ENCODE data around the gene CFAP46. TPM values are rescaled to one million over a fixed set of nuclear protein-coding genes. Genes with fewer than 3 reads are reported as not detected.
"Not testable (repeated sequence)": the region's sequence is repeated elsewhere in the genome, so short reads cannot be mapped to it uniquely, and the experiment has no call there.

The CFAP46 gene
- total RNA-seq, 1 donor from 2014 or later: 1.3 TPM

DNA sequence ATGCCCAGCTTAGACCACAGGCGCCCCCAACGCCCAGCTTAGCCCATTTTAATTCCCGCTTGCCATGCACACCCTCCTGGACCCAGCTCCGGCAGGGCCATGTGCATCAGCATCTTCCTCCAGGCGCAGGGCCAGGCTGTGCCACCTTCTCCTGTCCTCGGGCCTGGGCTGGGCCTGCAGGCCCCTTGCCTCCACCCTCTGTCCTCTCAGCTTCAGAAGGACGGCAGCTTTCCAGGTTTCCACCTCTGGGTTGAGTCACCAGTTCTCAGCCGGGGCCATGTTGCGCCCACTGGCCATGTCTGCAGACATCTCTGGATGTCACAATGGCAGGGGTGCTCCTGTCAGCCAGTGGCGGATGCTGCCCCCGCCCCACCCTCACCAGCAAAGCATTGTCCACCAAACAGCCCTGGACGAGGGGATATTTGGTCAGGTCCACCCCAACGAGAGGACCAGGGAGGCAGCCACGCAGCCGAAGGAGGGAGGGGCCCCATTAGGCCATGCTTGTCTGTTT, 97.3 kb downstream of the CFAP46 start:
- H2AFZ ChIP-seq (ENCODE audit: low read depth, low read length): no peak overlapping the region
- no peaks in the 10 kb centered on the region for H3K79me2 ChIP-seq (ENCODE audit: insufficient read depth, low read length)
- H3K27me3 ChIP-seq (ENCODE audit: insufficient read depth, low read length): peaks cover 2% of the 10 kb centered on the region
- no peak overlapping the region for H3K4me3 ChIP-seq (ENCODE audit: insufficient read depth, low read depth, low read length)
- H3K4me2 ChIP-seq (ENCODE audit: low read length): no peak overlapping the region
- no peak overlapping the region for H3K9ac ChIP-seq (ENCODE audit: low read length)
- Mint-ChIP-seq H3K27ac (ENCODE audit: unreplicated experiment) (no peak overlapping the region), H3K4me1 (ENCODE audit: low read depth, unreplicated experiment) (no peaks in the 10 kb centered on the region), H3K36me3 (ENCODE audit: low read depth, unreplicated experiment) (peaks cover 2% of the 10 kb centered on the region), H3K4me3 (ENCODE audit: unreplicated experiment) (no peak overlapping the region), H3K27me3 (ENCODE audit: low read depth, unreplicated experiment) (peaks cover 36% of the 10 kb centered on the region), H3K9me3 (ENCODE audit: unreplicated experiment) (peaks cover 7% of the 10 kb centered on the region)
- no peak for TF ChIP-seq EZH2 (IDR thresholded peaks at IDR 0.05; ENCODE audit: insufficient read depth, low read length)
- TF ChIP-seq, protein P1, sequence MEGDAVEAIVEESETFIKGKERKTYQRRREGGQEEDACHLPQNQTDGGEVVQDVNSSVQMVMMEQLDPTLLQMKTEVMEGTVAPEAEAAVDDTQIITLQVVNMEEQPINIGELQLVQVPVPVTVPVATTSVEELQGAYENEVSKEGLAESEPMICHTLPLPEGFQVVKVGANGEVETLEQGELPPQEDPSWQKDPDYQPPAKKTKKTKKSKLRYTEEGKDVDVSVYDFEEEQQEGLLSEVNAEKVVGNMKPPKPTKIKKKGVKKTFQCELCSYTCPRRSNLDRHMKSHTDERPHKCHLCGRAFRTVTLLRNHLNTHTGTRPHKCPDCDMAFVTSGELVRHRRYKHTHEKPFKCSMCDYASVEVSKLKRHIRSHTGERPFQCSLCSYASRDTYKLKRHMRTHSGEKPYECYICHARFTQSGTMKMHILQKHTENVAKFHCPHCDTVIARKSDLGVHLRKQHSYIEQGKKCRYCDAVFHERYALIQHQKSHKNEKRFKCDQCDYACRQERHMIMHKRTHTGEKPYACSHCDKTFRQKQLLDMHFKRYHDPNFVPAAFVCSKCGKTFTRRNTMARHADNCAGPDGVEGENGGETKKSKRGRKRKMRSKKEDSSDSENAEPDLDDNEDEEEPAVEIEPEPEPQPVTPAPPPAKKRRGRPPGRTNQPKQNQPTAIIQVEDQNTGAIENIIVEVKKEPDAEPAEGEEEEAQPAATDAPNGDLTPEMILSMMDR (IDR thresholded peaks at IDR 0.05; ENCODE audit: insufficient read depth, low read depth, low read length): no peak
- H3K9me3 ChIP-seq (ENCODE audit: insufficient read depth, low read depth, low read length): no peaks in the 10 kb centered on the region
- FAIRE-seq: no peak
- no peak for DNase-seq (ENCODE audit: low read depth)
- no peaks in the 10 kb centered on the region for H3K36me3 ChIP-seq (ENCODE audit: insufficient read depth, low read length)
- H3K4me1 ChIP-seq (ENCODE audit: insufficient read depth, low read length): no peaks in the 10 kb centered on the region
- no peaks in the 10 kb centered on the region for H4K20me1 ChIP-seq (ENCODE audit: insufficient read depth, low read length)
- H3K27ac ChIP-seq (ENCODE audit: low read depth, low read length): no peak overlapping the region

- FAIRE-seq (no peak), DNase-seq (ENCODE audit: low read depth) (no peak)
- H3K9ac ChIP-seq (ENCODE audit: low read length): no peak overlapping the region
- H3K9me3 ChIP-seq (ENCODE audit: insufficient read depth, low read depth, low read length): no peaks in the 10 kb centered on the region
- H3K27ac ChIP-seq (ENCODE audit: low read depth, low read length): no peak overlapping the region
- H2AFZ ChIP-seq (ENCODE audit: low read depth, low read length): no peak overlapping the region
- no peak overlapping the region for H3K4me3 ChIP-seq (ENCODE audit: insufficient read depth, low read depth, low read length)
- no peak overlapping the region for H3K4me2 ChIP-seq (ENCODE audit: low read length)
- TF ChIP-seq EZH2 (IDR thresholded peaks at IDR 0.05; ENCODE audit: insufficient read depth, low read length): no peak
- TF ChIP-seq, protein P1 (IDR thresholded peaks at IDR 0.05; ENCODE audit: insufficient read depth, low read depth, low read length): no peak
- H3K79me2 ChIP-seq (ENCODE audit: insufficient read depth, low read length): no peaks in the 10 kb centered on the region
- no peaks in the 10 kb centered on the region for H3K4me1 Mint-ChIP-seq (ENCODE audit: low read depth, unreplicated experiment)
- H3K9me3 Mint-ChIP-seq (ENCODE audit: unreplicated experiment): peaks cover 7% of the 10 kb centered on the region
- no peaks in the 10 kb centered on the region for H3K4me1 ChIP-seq (ENCODE audit: insufficient read depth, low read length)
- H3K27me3 Mint-ChIP-seq (ENCODE audit: low read depth, unreplicated experiment): peaks cover 44% of the 10 kb centered on the region
- no peak overlapping the region for H3K4me3 Mint-ChIP-seq (ENCODE audit: unreplicated experiment)
- H3K27ac Mint-ChIP-seq (ENCODE audit: unreplicated experiment): no peak overlapping the region
- H3K36me3 Mint-ChIP-seq (ENCODE audit: low read depth, unreplicated experiment): peaks cover 2% of the 10 kb centered on the region
- H4K20me1 ChIP-seq (ENCODE audit: insufficient read depth, low read length): no peaks in the 10 kb centered on the region
- peaks cover 2% of the 10 kb centered on the region for H3K27me3 ChIP-seq (ENCODE audit: insufficient read depth, low read length)
- H3K36me3 ChIP-seq (ENCODE audit: insufficient read depth, low read length): no peaks in the 10 kb centered on the region
Measured at GRCh38 chr10:132844069-132844809, 98.1 kb downstream of the CFAP46 start.

DNA sequence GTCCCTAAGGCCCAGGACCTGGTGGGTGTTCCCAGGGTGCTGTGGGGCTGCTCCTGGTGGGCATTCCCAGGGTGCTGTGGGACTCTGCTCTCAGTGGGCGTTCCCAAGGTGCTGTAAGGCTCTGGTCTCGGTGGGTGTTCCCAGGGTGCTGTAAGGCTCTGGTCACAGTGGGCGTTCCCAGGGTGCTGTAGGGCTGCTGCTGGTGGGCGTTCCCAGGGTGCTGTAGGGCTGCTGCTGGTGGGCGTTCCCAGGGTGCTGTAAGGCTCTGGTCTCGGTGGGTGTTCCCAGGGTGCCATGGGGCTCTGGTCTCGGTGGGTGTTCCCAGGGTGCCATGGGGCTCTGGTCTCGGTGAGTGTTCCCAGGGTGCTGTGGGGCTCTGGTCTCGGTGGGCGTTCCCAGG, 99.1 kb downstream of the CFAP46 start:
- not testable (repeated sequence) for H3K4me1 ChIP-seq (ENCODE audit: insufficient read depth, low read length); H3K27ac ChIP-seq (ENCODE audit: low read depth, low read length); H2AFZ ChIP-seq (ENCODE audit: low read depth, low read length); H3K4me1 Mint-ChIP-seq (ENCODE audit: low read depth, unreplicated experiment); H3K4me3 ChIP-seq (ENCODE audit: insufficient read depth, low read depth, low read length); H3K4me3 Mint-ChIP-seq (ENCODE audit: unreplicated experiment); H3K27me3 ChIP-seq (ENCODE audit: insufficient read depth, low read length); H3K9ac ChIP-seq (ENCODE audit: low read length); H3K9me3 Mint-ChIP-seq (ENCODE audit: unreplicated experiment); H3K36me3 ChIP-seq (ENCODE audit: insufficient read depth, low read length); H3K79me2 ChIP-seq (ENCODE audit: insufficient read depth, low read length); H3K4me2 ChIP-seq (ENCODE audit: low read length); H3K27ac Mint-ChIP-seq (ENCODE audit: unreplicated experiment); H4K20me1 ChIP-seq (ENCODE audit: insufficient read depth, low read length); H3K36me3 Mint-ChIP-seq (ENCODE audit: low read depth, unreplicated experiment); FAIRE-seq; DNase-seq (ENCODE audit: low read depth); H3K9me3 ChIP-seq (ENCODE audit: insufficient read depth, low read depth, low read length)
- peaks cover 48% of the 10 kb centered on the region for H3K27me3 Mint-ChIP-seq (ENCODE audit: low read depth, unreplicated experiment)

Data from astrocyte (in vitro differentiated cells and primary cell).